Liver (tissue), 3 donors: ENCODE results near the gene CRB1.

Experiments used
- EGR1 ChIP-seq, 2 donors: IDR thresholded peaks; 2 replicates each; pipeline ENCODE4 v1.6.1; 2016 to 2018; ENCODE audit warnings: antibody characterized with exemption in 2 of 2, low read depth in 2 of 2
- FOXA2 ChIP-seq: IDR thresholded peaks from 2 replicates; pipeline ENCODE4 v1.6.1; 2016; ENCODE audit warnings: antibody characterized with exemption
- GABPA ChIP-seq, 2 donors: IDR thresholded peaks in 1 of 2; conservative IDR thresholded peaks in 1 of 2; 2 replicates each; pipeline ENCODE4 v1.6.1; 2016; ENCODE audit warnings: antibody characterized with exemption in 2 of 2, mild to moderate bottlenecking in 1 of 2, moderate library complexity in 1 of 2
- RXRA ChIP-seq, 2 donors: IDR thresholded peaks; 2 replicates each; pipeline ENCODE4 v1.6.1; 2017 to 2018; ENCODE audit warnings: antibody characterized with exemption in 2 of 2, mild to moderate bottlenecking in 1 of 2
- TAF1 ChIP-seq: conservative IDR thresholded peaks from 2 replicates; pipeline ENCODE4 v1.6.1; 2016; ENCODE audit warnings: antibody characterized with exemption, mild to moderate bottlenecking
- TF ChIP-seq, protein P1 (sequence below): IDR thresholded peaks from 2 replicates; pipeline ENCODE4 v1.6.1; 2016; ENCODE audit warnings: antibody characterized with exemption
- TF ChIP-seq, protein P2 (sequence below): fragments of 150-350 bp; IDR thresholded peaks from 2 replicates; pipeline ENCODE4 v1.5.1; 2017; ENCODE audit warnings: improper control_type of control experiment, low read depth, low read length; ENCODE audit not compliant: missing input control
- donor health status: healthy.
- donor health status: healthy.

DNA sequence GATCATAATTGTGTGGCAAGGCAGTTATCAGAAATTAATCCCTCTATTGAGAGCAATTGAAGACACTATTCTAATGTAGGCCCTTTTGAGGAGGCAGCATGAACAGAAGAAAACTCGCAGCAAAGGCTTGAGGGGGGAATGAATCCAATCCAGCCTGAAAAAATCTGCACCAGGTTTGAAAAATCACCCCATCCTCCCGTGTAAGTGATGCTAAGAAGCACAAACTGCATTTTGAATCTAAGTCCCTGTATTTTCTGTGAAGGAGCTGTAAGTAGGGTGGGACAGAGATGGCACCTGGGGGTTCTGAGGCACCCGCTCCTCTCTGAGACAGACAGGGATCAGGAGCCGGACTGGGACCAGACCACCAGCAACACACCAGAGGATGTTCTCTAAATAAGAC is at the start of gene CRB1:
- no peak for TF ChIP-seq GABPA (IDR thresholded peaks at IDR 0.05 in 1 of 2, conservative IDR thresholded peaks at IDR 0.05 in 1 of 2)
- no peak for TF ChIP-seq FOXA2
- TF ChIP-seq, protein P1, sequence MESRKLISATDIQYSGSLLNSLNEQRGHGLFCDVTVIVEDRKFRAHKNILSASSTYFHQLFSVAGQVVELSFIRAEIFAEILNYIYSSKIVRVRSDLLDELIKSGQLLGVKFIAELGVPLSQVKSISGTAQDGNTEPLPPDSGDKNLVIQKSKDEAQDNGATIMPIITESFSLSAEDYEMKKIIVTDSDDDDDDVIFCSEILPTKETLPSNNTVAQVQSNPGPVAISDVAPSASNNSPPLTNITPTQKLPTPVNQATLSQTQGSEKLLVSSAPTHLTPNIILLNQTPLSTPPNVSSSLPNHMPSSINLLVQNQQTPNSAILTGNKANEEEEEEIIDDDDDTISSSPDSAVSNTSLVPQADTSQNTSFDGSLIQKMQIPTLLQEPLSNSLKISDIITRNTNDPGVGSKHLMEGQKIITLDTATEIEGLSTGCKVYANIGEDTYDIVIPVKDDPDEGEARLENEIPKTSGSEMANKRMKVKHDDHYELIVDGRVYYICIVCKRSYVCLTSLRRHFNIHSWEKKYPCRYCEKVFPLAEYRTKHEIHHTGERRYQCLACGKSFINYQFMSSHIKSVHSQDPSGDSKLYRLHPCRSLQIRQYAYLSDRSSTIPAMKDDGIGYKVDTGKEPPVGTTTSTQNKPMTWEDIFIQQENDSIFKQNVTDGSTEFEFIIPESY = no peak
- no peak for TF ChIP-seq RXRA (IDR thresholded peaks at IDR 0.05)
- TF ChIP-seq, protein P2, sequence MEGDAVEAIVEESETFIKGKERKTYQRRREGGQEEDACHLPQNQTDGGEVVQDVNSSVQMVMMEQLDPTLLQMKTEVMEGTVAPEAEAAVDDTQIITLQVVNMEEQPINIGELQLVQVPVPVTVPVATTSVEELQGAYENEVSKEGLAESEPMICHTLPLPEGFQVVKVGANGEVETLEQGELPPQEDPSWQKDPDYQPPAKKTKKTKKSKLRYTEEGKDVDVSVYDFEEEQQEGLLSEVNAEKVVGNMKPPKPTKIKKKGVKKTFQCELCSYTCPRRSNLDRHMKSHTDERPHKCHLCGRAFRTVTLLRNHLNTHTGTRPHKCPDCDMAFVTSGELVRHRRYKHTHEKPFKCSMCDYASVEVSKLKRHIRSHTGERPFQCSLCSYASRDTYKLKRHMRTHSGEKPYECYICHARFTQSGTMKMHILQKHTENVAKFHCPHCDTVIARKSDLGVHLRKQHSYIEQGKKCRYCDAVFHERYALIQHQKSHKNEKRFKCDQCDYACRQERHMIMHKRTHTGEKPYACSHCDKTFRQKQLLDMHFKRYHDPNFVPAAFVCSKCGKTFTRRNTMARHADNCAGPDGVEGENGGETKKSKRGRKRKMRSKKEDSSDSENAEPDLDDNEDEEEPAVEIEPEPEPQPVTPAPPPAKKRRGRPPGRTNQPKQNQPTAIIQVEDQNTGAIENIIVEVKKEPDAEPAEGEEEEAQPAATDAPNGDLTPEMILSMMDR = no peak
- TF ChIP-seq EGR1 (IDR thresholded peaks at IDR 0.05; ENCODE audit: low read depth in 2 of 2) = no peak
- no peak for TF ChIP-seq TAF1
